Amniotic epithelial cell (primary cell): ENCODE measurements around the gene CCDC66.

Experiments used
- DNase-seq: peaks from one replicate; pipeline ENCODE4 v3.0.0-alpha.2; 2010; ENCODE audit warnings: low read depth

The CCDC66 gene

DNA sequence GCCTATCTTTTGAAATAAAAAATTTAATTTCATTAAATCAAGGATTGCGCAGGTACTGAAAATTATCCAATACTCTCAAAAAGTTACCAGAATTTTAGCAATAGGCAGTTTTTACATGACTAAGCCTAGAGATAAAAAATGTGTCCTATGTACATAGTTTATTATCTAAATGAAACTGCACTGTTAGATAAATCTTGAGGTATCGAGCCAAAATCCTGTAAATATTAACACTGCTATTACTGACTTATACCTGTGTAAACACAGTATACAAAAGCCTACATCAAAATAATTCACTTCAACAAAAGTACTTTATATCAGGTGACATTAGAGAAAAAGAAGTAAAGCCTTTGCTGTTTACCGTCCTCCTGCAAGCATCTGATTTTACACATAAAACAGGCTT, 65.4 kb downstream of the CCDC66 start:
- DNase-seq: no peak

DNA sequence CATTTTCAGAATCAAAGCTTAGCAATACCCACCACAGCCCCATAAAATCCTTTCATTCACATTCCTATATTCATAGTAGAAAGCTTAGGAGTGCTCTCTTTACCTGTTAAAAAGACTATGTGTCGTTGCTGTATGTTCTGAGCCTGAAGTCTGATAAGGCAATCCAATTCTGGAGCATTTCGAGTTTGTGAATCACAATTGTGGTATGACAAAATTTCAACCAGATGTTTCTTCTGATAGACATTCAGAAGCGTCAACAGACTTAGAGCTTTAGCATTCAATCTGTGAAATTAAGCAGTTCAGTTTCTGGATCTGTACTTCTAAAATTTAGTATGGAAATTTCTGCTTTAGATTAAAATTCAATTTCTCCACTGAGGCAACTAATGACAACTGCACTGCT, 67.8 kb downstream of the CCDC66 start:
- peak; percentile 77 for DNase-seq

DNA sequence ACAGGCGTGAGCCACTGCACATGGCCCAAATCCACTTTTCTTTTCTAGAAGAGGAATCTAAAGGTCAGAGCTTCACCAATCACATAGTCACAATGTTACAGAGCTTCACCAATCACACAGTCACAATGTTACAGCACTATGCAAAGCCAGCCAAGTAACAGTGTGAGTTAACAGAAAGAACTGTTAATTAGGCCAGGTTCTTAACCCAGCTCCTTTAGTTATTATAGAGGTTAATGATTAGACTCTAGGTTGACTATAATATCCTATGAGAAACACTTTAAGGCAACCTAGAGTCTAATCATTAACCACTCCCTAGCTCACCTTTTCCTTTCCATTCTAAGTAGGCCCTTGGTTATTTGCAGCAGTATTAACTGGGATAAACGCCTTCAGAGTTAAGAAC, 72.1 kb downstream of the CCDC66 start:
- no peak for DNase-seq

DNA sequence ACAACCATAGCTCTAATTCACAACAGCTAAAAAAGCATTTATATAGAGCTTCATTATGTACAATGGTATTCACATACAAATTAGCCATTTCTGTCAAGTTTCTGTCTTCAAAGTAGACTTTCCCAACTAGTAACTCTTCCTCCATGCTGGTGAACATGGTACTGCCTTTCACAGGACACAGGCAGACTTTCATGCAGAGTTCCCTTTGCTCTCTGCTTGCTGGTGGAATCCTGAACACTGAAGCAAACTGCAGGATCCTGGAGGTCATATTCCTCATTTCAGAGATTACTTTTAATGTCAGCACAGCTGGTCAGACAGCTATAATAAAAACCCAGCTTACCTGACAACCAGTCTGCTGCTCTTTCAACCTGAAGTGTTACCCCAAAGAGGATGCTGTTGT, 72.5 kb downstream of the CCDC66 start:
- DNase-seq: no peak

DNA sequence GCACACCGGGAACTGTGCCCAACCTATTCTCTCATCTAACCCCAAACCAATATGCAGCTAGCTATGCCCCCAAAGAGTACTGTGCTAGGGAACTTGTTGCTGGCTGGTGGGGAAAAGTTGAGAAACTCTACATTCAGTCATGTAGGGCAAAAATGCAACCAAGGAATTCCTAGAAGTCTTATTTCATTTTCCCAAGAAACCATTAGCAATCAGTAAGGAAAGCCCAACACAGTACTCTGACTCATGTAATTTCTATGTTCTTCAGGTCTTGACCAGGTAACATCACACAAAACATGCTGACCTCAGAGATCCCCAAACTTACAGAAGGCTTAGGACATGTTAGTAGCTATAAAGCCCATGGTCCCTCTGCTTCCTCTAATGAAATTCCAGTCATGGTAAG, 74.0 kb downstream of the CCDC66 start:
- peak; percentile 10 for DNase-seq

DNA sequence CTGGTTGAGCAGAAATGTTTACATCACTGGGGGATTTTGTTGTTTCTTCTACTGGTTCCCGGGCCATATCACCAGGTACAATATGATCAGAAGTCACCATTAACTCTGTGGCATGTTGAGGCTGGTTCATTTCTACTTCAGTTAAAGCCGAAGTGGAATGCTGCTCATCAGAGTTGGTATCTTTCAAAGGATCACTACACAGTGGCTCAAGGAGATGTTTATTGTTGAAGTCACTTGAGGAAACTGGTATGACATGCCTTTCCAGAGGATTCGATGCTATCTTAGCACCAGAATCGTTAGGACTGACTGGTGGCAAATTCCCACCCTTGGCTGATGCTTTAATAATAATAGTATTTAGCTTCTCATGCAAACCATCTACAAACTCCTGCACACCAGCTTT, 76.2 kb downstream of the CCDC66 start:
- no peak for DNase-seq

DNA sequence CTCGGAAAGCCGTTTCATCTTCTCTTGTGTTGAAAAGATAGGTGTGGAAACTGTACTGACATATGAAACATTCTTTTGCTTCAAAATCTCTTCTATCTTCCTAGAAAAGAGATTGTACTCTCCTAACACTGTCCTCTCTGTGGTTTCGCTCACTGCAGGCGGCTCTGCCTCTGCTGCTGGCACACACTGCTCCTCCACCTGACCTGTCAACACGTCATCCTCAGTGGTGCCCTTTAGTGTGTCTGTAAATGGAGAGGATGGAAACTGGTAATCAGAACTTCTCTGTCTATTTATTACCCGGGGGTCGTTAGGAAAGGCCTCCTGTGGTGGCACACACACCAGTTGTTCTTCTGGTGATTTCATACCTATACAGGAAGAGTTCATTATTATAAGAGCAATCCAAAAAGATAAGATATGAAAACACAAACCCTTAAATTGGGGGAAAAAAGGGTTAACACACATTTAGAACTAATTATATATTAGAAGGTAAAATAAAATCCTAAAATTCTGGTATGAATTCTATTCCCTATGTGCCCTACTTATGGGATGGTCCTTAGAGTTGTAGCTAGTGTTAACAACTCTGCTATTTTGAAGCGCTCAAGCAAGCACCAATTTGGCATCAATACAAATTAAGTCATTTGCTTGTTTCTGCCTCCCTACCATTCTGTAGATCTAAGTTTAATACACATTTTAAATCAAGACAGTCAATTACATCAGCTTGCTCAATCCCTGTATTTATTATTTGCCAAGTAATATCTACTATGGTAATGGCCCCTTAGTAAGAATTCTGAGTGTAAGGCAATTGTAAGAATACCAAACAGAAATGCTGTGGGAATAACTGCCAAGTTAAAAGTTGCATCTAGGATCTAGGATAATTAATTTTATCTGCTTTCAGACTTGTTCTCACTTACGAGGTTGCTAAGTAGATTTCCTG, 76.9 kb downstream of the CCDC66 start:
- DNase-seq: no peak

DNA sequence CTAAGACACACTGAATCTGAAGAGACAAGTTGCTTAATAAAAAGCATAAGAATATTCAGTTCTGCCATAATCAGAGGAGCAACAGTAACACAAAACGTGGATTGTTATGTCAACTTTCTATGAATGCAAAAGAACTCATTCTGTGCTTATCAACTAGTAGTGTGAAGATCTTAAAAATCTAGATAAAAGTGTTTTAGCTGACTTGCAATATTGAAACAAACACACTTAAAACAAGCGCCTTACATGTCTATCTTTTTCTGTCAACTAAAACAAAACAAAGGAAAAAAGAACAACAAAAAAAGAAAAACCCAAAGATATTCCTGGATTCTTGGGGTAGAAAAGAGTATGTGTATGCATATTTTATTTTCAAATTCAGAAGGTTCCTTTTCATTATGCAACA, 88.4 kb downstream of the CCDC66 start:
- DNase-seq: no peak

DNA sequence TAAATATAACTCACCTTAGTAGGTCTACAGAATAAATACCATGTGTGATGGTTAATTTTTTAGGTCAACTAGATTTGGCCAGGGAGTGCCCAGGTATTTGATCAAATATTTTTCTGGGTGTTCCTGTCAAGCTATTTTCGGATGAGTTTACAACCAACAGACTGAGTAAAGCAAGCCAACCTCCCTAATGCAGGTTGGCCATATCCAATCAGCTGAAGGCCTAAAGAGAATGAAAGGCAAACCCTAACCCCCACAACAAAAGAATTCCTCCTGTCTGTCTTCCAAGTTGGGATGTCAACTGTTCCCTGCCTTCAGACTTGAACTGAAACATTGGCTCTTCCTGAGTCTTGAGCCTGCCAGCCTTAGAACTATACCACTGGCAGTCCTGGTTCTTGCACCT, 97.5 kb downstream of the CCDC66 start:
- no peak for DNase-seq

DNA sequence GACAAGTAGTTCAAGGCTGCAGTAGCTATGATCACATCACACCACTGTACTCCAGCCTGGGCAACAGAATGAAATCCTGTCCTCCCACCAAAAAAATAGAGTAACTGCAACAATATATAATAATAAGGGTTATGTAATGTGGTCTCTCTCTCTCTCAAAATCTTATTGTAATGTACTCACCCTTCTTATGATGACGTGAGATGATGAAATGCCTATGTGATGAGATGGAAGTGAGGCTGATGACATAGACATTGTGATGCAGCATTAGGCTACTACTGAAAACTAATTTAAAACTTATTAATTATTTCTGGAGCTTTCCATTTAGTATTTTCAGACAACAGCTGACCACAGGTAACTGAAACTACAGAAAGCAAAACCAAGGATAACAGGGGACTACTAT, 98.7 kb downstream of the CCDC66 start:
- peak; percentile 51 for DNase-seq

DNA sequence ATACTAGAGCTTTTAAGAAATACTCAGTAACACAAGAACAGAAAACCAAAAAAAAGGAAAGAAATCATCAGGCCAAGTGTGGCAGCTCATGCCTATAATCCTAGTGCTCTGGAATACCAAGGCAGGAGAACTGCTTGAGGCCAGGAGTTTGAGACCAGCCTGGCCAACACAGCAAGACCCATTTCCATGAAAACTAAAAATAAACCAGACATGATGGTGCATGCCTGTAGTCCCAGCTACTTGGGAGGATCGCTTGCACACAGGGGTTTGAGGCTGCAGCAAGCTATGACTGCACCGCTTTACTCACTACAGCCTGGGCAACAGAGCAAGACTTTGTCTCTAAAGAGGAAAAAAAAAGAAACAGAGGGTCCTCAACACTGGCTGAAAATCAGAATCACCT, 107.8 kb downstream of the CCDC66 start:
- no peak for DNase-seq

DNA sequence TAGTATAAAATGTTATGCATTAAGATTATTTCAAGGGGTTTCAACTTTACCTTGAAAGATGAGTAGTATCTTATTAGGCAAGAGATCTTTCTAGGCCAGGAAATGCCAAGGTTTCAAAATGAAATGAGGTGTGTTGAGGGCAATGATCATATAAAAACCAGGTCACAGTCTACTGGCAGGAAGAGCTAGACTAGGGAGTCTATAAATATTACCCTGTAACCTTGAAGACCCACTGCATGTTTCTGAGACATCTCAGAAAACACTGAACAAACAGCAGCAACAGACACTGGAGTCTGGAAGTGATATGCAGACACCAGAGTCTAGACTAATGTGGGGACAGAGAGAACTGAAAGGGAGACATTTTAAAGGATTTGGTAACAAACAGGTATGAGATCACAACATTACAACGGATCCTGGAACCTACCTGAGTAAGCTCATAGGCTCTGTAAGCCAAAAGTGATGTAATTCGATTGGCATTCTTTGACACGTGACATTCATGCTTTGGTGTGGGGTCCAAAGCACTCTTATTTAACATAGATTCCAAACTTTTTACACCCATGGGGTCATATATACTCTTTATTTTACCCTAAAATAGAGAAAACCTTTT, 111.1 kb downstream of the CCDC66 start:
- no peak for DNase-seq
